ENCODE results near the gene GOLGA8T.
"Not testable (repeated sequence)": the region's sequence is repeated elsewhere in the genome, so short reads cannot be mapped to it uniquely, and the experiment has no call there.

The GOLGA8T gene, protein sequence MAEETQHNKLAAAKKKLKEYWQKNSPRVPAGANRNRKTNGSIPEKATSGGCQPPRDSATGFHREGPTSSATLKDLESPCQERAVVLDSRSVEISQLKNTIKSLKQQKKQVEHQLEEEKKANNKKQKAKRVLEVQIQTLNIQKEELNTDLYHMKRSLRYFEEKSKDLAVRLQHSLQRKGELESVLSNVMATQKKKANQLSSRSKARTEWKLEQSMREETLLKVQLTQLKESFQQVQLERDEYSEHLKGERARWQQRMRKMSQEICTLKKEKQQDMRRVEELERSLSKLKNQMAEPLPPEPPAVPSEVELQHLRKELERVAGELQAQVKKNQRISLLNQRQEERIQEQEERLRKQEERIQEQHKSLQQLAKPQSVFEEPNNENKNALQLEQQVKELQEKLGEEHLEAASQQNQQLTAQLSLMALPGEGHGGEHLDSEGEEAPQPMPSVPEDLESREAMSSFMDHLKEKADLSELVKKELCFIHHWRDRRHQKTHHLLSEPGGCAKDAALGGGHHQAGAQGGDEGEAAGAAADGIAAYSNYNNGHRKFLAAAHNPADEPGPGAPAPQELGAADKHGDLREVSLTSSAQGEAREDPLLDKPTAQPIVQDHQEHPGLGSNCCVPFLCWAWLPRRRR

DNA sequence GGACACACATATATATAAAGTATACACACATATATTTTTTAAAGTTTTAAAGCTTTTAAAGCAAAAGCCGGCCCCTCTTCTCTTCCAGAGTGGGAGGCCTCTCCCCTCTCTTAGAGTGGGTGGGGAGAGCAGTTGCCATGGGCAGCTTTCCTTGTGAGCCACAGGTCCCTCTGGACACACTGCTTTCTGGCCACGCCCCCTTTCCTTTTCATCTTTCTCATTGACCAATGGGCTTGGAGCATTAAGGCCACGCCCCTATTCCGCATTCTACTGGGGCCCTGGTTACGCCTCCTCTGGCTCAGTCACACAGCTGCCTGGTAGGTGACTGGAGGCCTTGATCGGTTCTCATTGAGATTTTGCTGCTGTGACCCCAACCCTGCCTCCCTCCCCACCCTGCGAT, at the start of gene GOLGA8T:
TSS of gene GOLGA8T (plus strand) at position 301 of the 400 bp plus-strand sequence. CDS start at position 399, 98 bp downstream.
- not testable (repeated sequence) for DNase-seq

DNA sequence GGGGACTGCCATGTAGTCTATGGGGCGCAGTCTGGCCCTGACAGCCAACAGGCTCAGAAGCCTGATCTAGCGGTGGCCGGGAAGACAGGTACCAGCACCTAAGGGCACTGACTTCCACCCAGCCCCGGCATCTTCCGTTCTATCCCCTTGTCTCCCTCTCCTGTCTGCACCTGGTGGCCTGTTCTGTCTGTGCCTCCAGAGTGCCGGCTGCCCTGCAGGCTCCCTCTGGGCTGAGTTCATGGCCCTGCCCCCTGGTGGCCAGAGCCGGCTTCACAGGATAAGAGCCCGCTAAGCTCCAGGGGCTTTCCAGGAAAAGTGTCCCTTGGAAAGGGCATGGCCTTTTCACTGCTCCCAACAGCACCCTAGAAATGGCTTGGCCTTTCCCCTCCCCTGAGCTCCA, 37.0 kb upstream of the GOLGA8T start:
- DNase-seq, result not testable (repeated sequence)

DNA sequence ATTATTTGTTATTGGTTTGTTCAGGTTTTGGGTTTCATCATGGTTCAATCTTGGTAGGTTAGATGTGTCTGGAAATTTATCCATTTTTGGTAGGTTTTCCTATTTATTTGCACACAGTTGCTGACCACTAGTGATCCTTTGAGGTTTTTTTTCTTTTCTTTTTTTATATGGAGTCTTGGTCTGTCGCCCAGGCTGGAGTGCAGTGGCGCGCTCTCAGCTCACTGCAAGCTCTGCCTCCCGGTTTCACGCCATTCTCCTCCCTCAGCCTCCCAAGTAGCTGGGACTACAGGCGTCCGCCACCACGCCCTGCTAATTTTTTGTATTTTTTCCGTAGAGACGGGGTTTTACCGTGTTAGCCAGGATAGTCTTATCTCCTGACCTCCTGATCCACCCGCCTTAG, 32.0 kb upstream of the GOLGA8T start:
- not testable (repeated sequence) for DNase-seq

DNA sequence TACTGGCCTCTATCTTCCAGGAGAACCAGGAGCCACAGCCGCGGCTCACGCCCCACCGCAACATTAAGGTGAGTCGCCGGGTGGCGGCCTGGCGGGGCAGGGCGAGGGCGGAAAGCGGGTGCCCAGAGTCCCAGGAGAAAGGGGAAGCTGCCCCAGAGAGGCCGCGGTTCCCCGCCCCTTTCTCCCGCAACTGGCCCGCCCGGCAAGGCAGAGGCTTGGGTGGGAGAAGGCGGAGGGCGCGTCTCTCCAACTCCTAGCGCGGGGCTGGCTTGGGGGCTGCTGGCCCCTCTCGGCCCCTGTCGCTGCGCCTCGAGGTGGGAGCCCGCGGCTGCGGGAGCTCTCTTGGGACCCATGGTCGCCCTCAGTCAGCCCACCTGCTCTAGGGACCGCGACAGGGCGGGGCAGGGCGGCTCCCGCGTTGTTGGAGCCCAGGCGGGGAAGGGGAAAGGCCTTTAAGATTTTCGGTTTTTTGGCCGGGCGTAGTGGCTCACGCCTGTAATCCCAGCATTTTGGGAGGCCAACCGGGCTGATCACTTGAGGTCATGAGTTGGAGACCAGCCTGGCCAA, 30.8 kb upstream of the GOLGA8T start:
- DNase-seq, result not testable (repeated sequence)

DNA sequence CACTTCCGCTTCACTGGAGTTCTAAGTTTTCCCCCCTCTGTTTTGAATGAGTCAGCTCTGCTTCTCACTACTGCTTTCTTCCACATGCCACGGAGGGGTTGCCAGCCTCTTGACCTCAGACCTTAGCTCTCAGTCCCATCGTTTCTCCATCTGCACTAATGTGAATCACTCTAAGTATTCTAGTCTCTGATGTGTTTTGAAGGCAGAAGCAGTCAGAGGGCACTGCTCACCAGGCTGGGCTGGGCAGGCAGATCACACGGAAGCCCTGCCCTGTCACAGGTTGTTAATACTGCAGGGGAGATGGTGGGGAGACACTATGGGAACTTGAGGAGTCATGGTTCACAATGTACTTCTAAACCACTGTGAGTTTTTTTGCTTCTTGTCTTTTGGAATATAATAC, 24.3 kb upstream of the GOLGA8T start:
- not testable (repeated sequence) for DNase-seq

DNA sequence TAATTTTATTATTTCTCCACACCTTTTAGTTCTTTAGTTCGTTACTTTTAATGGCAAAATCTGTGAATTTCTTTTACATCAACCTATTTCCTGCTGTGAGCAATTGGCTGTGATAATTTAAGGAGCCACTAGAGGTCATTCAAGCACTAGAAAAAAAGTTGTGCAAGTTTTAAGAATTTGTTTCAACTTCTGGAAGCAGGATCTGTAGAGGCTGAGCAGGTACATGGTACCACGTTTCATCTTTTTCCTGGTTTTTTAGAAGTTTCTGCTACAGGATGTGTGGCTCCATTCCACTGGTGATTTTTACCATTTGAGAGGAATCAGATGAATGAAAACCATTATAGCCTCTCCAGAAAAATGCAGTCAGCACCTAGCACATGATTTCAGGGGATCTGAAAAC, 4.8 kb upstream of the GOLGA8T start:
- DNase-seq, result peak; percentile 0

DNA sequence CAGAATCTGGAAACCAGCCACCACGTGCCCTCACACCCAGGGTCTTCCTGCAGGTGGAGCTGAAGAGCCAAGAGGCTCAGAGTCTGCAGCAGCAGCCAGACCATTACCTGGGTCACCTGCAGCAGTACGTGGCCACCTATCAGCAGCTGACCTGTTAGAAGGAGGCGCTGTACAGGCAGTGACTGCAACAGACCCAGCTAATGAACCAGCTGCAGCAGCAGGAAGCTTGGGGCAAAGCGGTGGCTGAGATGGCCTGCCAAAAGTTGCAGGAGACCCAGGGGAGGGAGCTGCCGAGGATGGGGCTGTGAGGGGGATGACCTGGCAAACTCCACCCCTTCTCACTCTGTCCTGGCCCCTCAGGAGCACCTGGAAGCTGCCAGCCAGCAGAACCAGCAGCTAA, 8.4 kb downstream of the GOLGA8T start:
- not testable (repeated sequence) for DNase-seq

DNA sequence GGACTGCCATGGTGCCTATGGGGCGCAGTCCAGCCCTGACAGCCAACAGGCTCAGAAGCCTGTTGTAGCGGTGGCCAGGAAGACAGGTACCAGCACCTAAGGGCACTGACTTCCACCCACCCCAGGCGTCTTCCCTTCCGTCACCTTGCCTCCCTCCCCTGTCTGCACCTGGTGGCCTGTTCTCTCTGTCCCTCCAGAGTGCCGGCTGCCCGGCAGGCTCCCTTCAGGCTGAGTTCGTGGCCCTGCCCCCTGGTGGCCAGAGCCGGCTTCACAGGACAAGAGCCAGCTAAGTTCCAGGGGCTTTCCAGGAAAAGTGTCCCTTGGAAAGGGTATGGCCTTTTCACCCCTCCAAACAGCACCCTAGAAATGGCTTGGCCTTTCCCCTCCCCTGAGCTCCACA, 15.0 kb downstream of the GOLGA8T start:
- DNase-seq, result not testable (repeated sequence)

DNA sequence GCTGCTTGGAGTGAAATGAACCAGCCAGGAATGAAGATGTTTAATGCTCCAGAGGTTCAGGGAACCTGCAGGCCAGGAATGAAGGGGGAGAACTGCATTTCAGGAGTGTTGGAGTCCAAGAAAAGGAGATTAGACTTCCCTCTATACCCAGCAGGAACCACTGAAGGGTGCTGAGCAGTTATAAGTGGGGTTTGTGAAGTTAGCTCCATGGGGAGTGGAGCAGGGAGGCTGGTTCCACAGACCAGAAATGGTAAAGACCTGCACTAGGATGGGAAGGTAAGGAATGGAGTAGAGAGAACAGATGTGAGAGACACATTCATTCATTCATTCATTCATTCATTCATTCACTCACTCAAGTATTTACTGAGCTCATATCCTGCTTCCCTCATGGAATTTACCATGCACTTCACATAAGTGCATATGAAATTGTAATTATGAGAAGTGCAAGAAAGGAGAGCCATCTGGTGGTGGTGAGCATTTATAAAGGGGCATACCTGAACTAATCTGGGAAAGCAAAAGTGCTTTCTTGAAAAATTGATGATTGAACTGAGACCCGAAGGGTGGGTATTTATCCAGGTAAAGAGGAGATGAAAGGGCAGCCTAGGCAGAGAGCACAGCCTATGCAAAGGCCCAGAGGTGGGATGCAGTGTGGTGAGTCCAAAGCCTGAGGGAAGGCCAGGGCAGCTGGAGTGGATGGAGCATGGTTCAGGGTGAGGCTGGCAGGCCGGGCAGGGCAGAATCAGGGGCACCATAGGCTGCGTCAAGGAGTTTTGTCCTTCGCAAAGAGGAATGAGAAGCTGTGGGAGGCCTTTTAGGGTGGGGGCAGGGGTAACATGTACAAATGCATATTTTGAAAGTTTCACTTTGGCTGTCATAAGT, 27.9 kb downstream of the GOLGA8T start:
- DNase-seq, result not testable (repeated sequence)

DNA sequence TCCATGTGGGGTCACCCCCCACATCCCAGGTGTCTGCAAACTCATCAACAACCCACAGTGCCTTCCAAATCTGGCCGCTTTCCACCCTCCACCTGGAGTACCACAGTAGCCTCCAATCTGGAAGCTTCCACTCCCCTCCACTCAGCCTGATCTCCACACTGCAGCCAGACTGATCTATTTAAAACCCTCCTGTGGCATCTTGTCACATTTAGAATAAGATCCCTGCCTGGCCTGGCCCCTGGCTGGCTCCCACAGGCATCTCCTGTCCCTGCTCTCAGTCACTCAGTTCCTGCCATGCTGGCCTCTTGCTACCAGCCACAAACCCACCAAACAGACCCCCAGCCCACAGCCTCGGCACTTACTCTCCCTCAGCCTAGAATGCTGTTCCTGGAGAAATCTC, 28.9 kb downstream of the GOLGA8T start:
- DNase-seq, result not testable (repeated sequence)

DNA sequence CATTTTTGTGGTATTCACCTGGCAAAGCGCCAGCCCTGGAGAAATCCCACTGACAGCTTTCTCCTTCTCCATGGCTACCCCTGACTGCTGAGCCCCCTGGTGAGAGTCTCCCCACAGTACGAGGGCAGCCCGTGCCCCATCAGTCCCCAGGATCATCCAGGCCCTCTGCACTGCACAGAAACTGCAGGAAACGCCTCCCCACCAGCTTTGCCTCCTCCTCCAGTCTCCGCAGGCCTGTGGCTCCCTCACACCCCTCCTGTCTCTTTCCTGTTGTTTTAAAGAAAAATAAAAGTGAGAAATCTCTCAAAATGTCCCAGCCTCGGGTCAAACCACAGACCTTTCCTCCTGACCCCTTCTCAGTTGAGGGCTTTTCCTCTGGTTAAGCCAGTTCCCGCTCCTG, 29.4 kb downstream of the GOLGA8T start:
- DNase-seq, result not testable (repeated sequence)

DNA sequence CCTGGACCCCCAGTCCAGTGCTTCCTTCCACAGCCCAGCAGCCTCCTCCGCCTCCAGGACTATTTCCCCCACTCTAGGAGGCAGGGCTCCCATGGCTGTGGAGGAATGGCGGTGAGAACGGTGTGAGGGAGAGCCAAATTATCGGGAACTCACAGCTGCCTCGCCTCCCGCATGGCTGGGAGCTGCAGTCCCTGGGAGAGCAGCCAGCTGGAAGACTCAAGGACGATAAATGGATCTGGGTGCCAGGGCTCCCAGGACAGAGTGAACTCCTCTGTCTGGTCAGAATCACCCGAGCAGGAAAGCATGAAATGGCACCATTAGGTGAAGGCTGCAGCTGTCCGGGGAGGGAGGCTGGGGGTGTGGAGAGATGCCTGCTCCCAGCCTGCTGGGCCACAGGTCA, 32.6 kb downstream of the GOLGA8T start:
- not testable (repeated sequence) for DNase-seq

DNA sequence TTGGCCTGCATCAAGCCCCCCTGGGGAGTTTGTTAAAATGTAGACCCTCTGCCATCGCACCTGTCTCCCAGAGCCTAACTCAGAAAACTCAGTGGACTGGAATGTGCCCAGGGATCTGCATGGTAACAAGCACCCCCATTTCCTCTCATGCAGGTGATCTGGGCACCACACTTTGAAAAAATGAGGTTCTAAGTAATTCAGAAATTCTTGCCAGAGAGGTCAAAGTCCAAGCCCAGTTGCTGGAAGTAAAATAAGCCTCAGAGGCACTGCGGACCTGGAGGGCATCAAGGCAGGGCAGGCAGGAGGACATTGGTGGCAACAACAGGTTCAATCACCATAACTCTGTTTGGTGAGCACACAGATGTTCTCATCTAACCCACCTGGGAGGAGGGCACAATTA, 33.0 kb downstream of the GOLGA8T start:
- not testable (repeated sequence) for DNase-seq

DNA sequence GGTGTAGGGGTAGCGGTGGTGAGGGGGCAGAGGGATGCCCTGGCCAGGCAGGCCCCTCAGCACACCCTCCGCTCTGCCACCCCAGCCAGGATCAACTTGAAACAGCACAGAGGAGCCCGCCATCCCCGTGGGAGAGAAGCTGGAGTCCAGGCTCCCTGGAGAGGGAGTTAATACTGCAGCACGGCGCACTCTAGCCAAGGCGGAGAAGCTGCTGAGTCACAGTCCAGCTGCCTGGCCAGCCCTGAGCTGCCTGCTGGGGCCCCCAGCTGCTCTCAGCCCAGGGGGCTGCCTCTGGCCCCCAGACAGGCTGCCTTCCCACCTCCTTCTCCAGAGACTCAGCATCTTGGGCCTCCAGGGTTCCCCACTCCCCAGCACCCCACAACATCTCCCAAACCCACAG, 36.6 kb downstream of the GOLGA8T start:
- not testable (repeated sequence) for DNase-seq

DNA sequence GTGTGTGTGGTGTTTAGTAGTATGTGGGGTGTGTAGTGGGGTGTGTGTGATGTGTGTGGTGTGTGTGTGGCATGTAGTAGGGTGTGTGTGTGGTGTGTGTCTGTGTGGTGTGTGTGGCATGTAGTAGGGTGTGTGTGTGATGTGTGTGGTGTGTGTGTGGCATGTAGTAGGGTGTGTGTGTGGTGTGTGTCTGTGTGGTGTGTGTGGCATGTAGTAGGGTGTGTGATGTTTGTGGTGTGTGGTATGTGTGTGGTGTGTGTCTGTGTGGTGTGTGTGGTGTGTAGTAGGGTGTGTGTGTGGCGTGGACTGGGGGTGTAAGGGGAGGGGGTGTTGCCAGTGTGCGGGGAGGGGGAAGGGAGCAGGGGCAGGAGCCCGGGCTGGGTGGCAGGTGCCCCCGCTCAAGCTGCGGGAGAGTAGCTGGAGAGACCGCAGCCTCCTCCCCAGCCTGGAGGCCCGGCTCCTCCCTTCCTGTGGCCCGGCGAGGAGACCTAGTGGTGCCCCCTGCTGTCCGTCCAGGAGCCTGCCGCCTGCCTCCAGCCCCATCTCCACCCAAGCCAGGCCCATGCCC, 38.3 kb downstream of the GOLGA8T start:
- DNase-seq, result peak; percentile 0

DNA sequence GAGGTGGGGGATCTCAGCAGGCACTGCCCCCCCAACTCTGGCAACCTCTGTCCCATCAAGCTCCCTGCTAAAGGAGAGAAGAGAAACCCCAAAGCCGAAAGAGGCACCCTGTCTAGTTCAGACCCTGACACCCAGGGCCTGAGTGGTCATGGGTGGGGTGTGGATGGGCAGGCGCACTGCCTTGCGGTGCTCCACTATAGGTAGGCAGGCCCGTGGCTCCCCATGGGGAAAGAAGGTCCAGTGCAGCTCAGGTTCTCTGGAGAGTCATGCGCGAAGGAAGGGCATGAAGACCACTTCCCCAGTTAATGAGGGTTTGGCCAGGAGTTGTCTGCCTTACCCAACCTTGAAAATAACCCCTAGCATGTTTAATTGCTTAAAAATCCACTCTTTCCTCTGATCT, 40.4 kb downstream of the GOLGA8T start:
- DNase-seq, result not testable (repeated sequence)

DNA sequence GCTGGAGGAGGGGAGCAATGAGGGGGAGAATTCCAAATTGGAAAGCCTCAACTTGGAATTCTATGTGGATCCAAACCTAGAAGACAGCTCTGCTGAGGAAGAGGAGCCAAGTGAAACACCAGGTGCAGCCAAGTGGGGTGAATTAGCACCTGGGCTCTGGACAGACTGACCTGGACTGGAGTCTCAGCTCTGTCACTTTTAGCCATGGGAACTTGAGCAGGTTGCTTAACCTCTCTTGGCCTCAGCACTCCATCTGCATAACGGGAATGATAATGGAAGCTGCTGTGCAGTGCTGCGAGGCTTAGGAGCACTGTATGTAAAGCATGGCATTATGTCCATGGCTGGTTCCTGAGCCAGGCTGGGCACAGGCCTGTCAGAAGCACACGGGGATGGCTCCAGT, 41.8 kb downstream of the GOLGA8T start:
- not testable (repeated sequence) for DNase-seq

DNA sequence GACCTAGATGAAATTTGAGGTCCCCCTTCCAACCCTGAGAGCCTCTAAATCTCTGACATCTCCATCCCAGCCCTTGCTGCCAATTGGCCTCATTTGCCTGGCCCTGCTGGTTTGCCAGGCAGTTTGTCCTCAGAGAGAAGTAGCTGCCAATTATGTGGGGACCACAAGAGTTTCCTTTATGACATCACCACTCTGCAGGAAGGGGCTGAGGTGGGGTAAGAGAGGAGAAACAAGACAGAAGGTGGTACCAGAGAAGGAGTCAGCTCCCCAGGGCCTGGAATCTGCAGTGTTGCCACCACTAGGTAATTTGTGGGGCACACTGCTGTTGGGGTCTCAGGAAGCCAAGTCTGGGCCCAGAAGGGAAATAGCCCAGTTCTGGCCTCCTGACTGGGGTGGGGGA, 45.0 kb downstream of the GOLGA8T start:
- DNase-seq, result not testable (repeated sequence)

DNA sequence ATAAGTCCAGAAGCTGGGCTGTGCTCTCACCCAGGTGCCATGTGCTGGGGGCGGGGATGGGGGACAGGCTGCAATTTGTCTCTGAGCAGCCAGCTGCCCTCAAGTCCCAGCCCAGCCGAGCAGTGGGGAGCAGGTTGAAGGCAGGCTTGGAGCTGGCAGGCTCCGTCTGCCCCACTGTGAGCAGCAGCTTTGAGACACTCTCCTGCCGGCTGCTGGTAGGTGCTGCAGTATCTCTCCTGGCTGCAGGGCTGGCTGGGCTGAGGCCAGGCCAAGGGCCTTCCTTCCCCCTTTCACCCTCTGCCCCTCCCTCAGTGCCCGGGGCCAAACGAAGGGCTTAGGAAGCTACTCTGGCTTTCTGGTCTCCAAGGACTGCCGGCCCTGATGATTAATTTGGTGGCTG, 50.6 kb downstream of the GOLGA8T start:
- not testable (repeated sequence) for DNase-seq

DNA sequence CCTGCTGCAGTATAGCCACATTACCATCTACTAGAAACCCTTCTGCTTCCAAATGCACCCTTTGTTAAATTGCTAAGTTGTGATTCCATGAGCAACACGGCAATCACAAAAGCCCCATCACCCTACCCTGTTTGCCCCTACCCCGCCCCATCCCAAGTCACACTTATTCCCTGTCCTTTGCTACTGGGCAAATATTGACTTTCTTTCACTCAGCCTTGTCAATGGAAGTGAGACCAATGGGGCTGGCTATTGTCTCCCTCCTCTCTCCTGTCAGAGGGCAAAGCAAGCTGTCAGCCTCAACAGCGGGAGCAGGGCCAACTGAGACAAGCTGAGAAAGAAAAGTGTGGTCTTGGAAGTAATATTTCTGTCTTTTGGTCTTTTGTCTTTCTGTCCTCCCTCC, 52.6 kb downstream of the GOLGA8T start:
- DNase-seq, result not testable (repeated sequence)

DNA sequence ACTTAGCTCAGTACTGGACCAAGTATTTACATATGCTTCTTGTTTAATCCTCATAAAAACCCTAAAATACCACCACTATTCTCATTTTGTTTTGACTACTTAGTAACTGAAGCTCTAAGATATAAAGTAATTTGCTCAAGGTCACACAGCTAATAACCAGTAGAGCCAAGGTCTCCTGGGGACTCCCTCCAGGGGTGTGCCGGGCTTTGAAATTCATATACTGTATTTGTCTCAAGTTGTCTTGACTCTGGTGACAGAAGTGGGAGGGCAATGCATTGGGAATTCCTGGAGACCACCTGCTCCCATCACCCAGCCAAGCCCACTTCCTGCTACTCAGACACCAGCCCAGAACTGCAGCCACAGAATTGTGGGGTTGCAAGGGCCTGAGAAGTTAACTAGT, 54.9 kb downstream of the GOLGA8T start:
- not testable (repeated sequence) for DNase-seq

DNA sequence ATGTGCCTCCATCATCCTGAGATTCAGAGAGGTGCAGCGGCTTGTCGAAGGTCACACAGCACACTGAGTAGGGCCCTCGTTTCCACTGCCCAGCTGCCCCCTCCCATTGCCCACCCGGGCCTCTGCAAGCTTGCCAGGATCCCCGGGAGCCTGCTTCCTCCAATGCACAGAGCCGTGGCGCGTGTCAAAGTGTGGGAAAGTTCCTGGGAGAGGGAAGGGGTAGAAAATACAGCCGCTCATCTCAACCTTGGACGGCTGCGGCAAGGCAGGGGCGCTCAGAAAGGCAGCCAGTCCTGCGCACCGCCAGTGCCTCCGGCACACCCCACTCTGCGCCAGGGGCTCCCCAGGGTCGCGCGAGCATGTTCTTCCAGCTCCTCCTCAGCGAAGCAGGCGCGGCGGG, 56.3 kb downstream of the GOLGA8T start:
- not testable (repeated sequence) for DNase-seq
